Measurements from ENCODE around the gene FBXL7.

The FBXL7 gene

DNA sequence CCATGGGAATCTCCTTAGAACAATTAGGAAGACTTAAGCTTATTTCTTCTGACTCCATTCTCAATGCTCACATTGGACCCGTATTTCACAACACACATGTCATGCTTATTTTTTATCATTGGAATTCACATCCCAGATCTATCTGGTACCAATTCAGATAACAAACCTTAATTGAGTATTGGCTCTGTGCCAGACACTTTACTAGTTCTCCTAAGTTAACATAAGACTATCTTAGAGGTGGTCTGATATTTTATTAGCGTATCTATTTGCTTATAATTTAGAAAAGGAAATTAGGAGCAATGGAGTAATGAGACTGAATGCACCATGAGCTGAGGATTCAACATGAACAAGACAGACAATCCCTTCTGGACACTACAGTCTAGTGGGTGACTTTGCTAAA lies 45.1 kb downstream of the FBXL7 start:
- ATAC-seq = no peak
- TF ChIP-seq ARNTL (CRISPR knock-in tag; IDR thresholded peaks at IDR 0.05; ENCODE audit: borderline replicate concordance, low read depth) (no peak), TCF4 (CRISPR knock-in tag; IDR thresholded peaks at IDR 0.05; ENCODE audit: borderline replicate concordance) (no peak), ZFP3 (CRISPR knock-in tag; IDR thresholded peaks at IDR 0.05) (no peak), CSDC2 (CRISPR knock-in tag; IDR thresholded peaks at IDR 0.05) (no peak), PPARA (CRISPR knock-in tag; IDR thresholded peaks at IDR 0.05; ENCODE audit: borderline replicate concordance) (no peak), POU6F1 (CRISPR knock-in tag; IDR thresholded peaks at IDR 0.05; ENCODE audit: borderline replicate concordance, low read depth) (no peak), ZNF70 (CRISPR knock-in tag; IDR thresholded peaks at IDR 0.05) (no peak), ZFP30 (CRISPR knock-in tag; IDR thresholded peaks at IDR 0.05) (no peak)

- no peak for TF ChIP-seq BACH2 (CRISPR knock-in tag; IDR thresholded peaks at IDR 0.05; ENCODE audit: borderline replicate concordance)
- no peak for TF ChIP-seq GLIS3 (CRISPR knock-in tag; IDR thresholded peaks at IDR 0.05)
- no peak for TF ChIP-seq ESRRG (CRISPR knock-in tag; IDR thresholded peaks at IDR 0.05)
- TF ChIP-seq PPARA (CRISPR knock-in tag; IDR thresholded peaks at IDR 0.05; ENCODE audit: borderline replicate concordance) = no peak
- ATAC-seq = no peak
These were observed 47.4 kb downstream of the FBXL7 start for GRCh38 chr5:15547261-15547839.

- ATAC-seq = no peak
- TF ChIP-seq ZFP3 (CRISPR knock-in tag; IDR thresholded peaks at IDR 0.05) = no peak
- TF ChIP-seq, protein P1, sequence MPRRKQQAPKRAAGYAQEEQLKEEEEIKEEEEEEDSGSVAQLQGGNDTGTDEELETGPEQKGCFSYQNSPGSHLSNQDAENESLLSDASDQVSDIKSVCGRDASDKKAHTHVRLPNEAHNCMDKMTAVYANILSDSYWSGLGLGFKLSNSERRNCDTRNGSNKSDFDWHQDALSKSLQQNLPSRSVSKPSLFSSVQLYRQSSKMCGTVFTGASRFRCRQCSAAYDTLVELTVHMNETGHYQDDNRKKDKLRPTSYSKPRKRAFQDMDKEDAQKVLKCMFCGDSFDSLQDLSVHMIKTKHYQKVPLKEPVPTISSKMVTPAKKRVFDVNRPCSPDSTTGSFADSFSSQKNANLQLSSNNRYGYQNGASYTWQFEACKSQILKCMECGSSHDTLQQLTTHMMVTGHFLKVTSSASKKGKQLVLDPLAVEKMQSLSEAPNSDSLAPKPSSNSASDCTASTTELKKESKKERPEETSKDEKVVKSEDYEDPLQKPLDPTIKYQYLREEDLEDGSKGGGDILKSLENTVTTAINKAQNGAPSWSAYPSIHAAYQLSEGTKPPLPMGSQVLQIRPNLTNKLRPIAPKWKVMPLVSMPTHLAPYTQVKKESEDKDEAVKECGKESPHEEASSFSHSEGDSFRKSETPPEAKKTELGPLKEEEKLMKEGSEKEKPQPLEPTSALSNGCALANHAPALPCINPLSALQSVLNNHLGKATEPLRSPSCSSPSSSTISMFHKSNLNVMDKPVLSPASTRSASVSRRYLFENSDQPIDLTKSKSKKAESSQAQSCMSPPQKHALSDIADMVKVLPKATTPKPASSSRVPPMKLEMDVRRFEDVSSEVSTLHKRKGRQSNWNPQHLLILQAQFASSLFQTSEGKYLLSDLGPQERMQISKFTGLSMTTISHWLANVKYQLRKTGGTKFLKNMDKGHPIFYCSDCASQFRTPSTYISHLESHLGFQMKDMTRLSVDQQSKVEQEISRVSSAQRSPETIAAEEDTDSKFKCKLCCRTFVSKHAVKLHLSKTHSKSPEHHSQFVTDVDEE (CRISPR knock-in tag; IDR thresholded peaks at IDR 0.05) = no peak
- no peak for TF ChIP-seq PPARA (CRISPR knock-in tag; IDR thresholded peaks at IDR 0.05; ENCODE audit: borderline replicate concordance)
- no peak for TF ChIP-seq ZNF565 (CRISPR knock-in tag; conservative IDR thresholded peaks at IDR 0.05; ENCODE audit: low read depth)
- no peak for TF ChIP-seq TCF4 (CRISPR knock-in tag; IDR thresholded peaks at IDR 0.05; ENCODE audit: borderline replicate concordance)
- no peak for TF ChIP-seq ZNF8 (CRISPR knock-in tag; IDR thresholded peaks at IDR 0.05)
These were observed 50.0 kb downstream of the FBXL7 start for GRCh38 chr5:15549961-15550360.

DNA sequence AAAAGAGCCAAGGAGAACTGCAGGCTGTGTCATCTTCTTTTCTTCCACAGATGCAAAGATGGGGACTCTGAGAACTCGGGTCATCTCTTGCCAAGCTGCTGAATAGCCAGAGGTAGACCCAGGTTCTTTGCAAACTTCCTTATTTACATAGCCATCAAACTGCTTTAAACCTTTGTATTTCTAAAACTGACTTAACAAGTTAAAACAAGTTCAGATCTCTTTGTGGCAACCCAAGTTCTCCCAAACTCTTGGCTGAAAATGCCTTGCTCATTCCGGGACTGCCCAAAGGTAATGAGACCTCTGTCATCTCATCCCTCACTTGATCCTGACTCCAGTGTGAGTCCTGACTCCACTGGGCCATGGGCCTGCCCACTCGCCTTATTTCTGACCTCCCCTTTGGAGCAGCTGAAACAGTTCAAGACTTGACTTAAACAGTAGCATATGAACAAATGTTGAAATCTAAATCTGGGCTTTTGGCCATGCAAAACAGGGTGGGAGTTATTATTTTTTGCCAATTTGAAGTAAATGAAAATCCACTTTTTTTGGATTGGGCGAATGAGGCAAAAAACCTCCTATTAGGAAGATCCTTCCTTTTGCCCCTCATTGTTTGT lies 50.6 kb downstream of the FBXL7 start:
- ATAC-seq = no peak
- TF ChIP-seq ZFP3 (CRISPR knock-in tag; IDR thresholded peaks at IDR 0.05) = no peak
- TF ChIP-seq, protein P2, sequence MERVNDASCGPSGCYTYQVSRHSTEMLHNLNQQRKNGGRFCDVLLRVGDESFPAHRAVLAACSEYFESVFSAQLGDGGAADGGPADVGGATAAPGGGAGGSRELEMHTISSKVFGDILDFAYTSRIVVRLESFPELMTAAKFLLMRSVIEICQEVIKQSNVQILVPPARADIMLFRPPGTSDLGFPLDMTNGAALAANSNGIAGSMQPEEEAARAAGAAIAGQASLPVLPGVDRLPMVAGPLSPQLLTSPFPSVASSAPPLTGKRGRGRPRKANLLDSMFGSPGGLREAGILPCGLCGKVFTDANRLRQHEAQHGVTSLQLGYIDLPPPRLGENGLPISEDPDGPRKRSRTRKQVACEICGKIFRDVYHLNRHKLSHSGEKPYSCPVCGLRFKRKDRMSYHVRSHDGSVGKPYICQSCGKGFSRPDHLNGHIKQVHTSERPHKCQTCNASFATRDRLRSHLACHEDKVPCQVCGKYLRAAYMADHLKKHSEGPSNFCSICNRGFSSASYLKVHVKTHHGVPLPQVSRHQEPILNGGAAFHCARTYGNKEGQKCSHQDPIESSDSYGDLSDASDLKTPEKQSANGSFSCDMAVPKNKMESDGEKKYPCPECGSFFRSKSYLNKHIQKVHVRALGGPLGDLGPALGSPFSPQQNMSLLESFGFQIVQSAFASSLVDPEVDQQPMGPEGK (CRISPR knock-in tag; IDR thresholded peaks at IDR 0.05; ENCODE audit: borderline replicate concordance) = no peak

DNA sequence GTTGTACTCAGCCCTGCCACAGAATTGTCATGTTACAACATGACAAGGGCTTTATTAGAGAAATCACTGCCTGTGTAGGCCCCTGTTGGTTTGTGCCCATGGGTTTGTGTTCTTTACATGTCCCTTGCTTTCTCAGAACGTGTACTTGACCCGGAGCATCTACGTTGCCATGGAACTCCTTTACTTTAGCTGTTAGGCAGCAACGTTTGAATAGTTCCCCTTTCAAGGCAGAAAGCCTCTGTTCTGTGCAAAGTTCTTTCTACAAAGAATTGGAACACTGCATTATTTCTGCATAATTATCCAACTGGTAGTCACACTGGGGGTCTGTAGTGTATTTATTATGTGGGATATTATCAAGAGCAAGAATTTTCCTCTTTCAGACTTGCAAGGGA lies 51.1 kb downstream of the FBXL7 start:
- TF ChIP-seq RARB (CRISPR knock-in tag; IDR thresholded peaks at IDR 0.05) (no peak), ZNF565 (CRISPR knock-in tag; conservative IDR thresholded peaks at IDR 0.05; ENCODE audit: low read depth) (no peak), TCF4 (CRISPR knock-in tag; IDR thresholded peaks at IDR 0.05; ENCODE audit: borderline replicate concordance) (no peak), ARNTL (CRISPR knock-in tag; IDR thresholded peaks at IDR 0.05; ENCODE audit: borderline replicate concordance, low read depth) (no peak), SNAI2 (CRISPR knock-in tag; IDR thresholded peaks at IDR 0.05) (no peak), PPARA (CRISPR knock-in tag; IDR thresholded peaks at IDR 0.05; ENCODE audit: borderline replicate concordance) (no peak)
- TF ChIP-seq, protein P1 (CRISPR knock-in tag; IDR thresholded peaks at IDR 0.05) = no peak

More for the DNA sequence above, 51.1 kb downstream of the FBXL7 start:
- ATAC-seq = no peak
